HG03354 (cell line): ENCODE measurements around the gene VAV2.
"Not testable (repeated sequence)": the region's sequence is repeated elsewhere in the genome, so short reads cannot be mapped to it uniquely, and the experiment has no call there.

Experiments
- ATAC-seq: cut with Tn5 transposase; IDR thresholded peaks from one replicate; pipeline ENCODE4 v1.9.1; 2021; ENCODE audit warnings: mild to moderate bottlenecking; ENCODE audit not compliant: unreplicated experiment, poor library complexity, severe bottlenecking

Gene VAV2

GRCh38 chr9:133754187-133754586 is 237.9 kb downstream of the VAV2 start:
- no peak for ATAC-seq

- ATAC-seq, result no peak
Observed at GRCh38 chr9:133752739-133753446, 239.2 kb downstream of the VAV2 start.

DNA sequence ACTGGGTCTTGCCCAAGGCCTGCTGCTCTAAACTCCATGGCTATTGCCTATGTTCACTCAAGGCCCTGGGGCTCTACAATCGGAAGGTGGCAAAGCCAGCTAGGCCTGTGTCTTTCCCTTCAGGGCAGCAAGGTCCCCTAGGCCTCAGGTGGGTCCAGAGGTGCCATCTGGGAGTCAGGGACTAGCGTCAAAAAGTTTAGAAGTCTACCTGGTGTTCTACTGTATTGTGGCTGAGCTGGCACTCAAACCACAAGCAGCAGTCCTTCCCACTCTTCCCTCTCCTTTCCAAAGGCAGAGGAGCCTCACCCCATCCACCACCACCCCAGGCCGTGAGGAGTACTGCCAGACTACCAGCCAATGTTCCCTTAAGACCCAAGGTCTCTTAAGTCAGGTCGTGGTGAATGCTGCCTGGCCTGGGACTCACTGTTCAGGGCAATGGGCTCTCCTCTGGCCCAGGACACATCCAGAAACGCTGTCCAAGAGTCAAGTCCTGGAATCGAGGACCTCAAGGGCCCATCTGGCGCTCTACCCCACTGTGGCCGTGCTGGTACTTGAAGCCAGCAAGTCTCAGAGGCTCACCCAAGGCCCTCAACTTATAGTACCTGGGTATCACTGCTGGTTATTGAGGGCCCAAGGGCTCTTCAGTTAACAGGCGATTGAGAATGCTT is 241.0 kb downstream of the VAV2 start:
- ATAC-seq, result no peak

- ATAC-seq, result no peak
Observed at GRCh38 chr9:133747309-133747708, 244.8 kb downstream of the VAV2 start.

DNA sequence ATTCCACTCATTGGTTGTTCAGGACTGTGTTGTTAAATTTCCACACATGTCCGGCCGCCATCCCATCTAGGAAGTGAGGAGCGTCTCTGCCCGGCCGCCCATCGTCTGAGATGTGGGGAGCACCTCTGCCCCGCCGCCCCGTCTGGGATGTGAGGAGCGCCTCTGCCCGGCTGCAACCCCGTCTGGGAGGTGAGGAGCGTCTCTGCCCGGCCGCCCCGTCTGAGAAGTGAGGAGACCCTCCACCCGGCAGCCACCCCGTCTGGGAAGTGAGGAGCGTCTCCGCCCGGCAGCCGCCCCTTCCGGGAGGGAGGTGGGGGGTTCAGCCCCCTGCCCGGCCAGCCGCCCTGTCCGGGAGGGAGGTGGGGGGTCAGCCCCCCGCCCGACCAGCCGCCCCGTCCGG is 247.6 kb downstream of the VAV2 start:
- ATAC-seq, result not testable (repeated sequence)

DNA sequence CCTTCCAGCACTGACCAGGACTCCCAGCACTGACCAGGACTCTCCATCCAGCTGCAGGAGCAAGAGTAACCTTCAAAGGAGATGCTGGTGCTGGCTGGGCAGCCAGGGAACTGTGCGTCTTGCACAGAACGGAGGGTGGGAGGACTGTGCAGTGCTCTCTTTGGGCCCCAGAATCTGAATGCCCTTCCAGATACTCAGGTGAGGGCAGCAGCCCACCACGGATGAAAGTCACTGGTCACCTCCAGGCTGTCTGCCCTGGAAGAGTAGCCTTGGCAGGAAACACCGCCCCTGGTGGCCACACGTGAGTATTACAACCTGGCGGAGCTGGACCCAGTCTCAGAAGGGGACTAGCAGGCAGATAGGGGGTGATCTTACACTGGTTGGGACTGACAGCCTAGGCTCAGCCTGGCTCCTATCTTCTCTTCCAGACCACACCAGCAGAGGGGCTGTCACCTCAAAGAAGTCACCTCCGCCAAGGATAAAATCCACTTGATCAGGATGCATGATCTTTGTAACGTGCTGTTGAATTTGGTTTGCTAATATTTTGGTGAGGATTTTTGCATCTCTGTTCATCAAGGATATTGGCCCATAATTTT is 249.2 kb downstream of the VAV2 start:
- peak; percentile 61 for ATAC-seq

DNA sequence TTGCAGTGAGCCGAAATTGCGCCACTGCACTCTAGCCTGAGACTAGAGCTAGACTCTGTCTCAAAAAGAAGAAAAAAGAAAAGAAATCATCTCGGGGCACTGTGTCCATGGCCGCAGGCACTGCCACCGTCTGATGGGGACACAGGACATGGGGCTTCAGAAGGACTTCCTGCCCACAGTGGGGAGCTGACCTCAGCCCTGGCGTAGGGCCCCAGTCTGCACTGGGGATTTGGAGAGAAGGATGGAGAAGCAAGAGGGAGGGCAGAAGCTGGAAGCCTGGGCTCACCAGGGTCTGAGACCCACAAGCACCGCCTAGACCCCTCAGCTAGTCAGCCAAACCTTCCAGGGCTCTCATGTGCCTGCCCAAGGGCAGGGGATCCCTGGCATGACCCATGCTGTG is 249.9 kb downstream of the VAV2 start:
- ATAC-seq, result no peak

GRCh38 chr9:133741716-133742115 is 250.4 kb downstream of the VAV2 start:
- ATAC-seq, result no peak

GRCh38 chr9:133740911-133741310 is 251.2 kb downstream of the VAV2 start:
- no peak for ATAC-seq

DNA sequence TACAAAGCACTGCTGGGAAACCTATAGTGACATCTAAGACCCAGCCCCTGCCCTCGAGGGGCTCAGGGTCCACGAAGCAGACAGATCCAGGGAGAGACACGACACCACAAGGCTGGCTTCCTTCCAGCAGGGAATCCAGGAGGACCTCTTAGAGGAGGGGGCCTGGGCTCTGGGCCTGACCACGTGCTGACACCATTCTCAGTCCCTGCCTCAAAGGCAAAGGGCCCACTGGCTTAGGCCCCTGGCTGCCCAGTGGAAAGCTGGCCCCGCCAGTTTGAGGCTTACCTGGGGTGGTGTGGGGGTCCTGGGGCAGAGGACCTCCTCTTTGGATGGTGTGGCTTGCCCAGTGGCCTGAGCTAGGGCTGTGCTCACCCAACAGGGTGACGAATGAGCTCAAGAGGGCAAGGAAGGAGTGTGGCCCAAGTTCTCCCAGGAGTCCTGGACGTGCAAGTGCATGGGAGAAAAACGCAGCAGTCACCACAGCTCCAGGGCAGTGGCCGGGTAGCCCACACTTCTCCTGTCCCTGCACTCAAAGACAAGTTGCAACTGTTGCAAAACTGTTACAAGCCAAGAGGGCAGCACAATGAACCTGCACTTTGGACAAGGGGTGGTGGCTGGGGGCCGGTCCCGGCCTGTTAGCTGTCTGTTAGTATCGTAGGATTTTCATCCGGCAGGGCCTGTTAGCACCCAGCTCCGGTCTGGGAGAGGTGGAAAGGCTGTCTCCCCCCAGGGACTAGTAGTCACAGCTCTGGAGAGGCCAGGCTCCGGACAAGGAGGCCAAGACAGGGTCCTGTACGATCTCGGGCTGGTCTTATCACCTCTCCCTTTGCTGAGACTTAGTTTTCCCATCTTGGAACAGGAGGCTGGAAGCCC is 252.5 kb downstream of the VAV2 start:
- ATAC-seq, result no peak

DNA sequence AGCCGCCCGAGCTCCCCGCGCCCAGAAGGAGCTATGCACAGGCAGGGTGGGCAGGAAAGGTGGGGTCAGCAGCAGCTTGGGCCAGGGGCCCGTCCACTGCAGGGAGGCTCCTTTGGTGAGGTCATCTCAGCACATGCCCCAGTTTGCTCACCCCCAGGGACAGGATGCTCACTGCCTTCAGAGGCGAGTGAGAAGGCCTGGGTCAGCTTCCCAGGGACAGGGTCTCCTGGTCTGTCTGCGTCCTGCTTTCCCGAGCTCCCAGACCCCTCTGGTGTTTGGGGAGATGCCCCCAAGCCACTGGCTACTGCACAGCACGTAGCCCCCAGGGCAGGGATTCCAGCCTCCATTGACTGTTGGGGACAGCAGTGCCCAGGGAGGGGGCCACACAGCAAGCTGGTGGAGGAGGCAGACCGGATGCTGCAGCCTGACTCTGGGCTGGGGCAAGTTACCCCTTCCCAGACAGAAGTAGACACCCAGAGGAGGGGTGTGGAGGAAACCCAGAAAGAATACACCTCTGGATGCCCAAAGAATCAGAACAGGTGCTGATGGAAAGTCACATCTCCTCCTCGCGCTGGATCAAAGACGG is 253.4 kb downstream of the VAV2 start:
- no peak for ATAC-seq

GRCh38 chr9:133737774-133738639 is 254.1 kb downstream of the VAV2 start, which contains the start of gene SARDH:
TSS of gene SARDH (minus strand) at chr9:133738352. CDS start at chr9:133734173, 4,179 bp downstream.
- ATAC-seq, result no peak

DNA sequence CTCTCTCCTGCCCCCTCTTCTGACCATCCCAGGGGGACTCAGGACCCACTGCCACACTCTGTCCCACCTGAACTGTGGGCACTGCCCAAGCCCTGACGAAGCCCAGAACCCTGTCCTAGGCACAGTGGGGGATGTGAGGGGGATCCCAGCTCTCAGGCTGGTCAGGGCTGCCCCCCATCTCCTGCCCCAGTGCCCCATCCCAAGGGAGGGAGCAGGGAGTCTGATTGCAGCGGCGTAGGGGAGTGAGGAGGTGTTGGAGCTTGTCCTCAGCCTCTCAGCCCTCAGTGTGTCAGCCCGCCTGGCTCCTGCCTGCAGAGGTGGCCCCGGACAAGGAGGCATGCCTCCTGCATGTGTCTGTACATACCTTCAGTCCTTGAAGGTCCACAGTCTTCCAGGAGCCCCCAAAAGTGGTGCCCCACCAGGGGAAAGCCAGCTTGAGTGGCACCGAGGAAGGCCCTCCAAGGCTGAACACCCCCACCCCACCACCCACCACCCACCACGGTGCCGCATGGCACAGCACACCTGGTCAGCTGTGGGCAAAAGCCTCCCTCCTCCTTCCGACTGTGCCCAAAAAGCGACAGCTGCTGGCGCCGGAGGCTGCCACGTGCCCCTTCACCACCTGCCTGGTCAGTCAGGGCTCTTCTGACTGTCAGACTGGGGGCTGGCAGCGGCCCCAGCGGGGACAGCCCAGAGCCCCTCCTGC is 254.9 kb downstream of the VAV2 start:
- ATAC-seq, result no peak

- ATAC-seq, result no peak
Observed at GRCh38 chr9:133735931-133736330, 256.2 kb downstream of the VAV2 start.

DNA sequence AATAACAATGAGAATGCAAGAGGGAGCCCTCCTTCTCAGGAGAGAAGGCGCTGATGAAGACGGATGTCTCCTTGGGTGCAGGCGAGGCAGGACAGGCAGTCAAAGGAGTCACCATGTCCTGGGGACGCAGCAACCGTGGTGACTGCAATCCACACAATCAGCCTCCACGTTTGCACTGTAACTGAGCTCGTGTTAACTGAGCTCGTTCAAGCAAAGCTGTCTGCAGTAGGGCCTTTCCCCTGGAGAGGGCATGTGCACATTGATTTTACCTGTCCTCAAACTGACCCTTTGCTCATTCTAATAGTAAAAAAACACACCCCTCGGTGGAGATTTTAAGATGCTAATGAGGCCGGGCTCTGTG is 256.7 kb downstream of the VAV2 start:
- no peak for ATAC-seq

GRCh38 chr9:133734590-133735414 is 257.3 kb downstream of the VAV2 start:
- no peak for ATAC-seq

- no peak for ATAC-seq
Observed at GRCh38 chr9:133733796-133734533, 258.2 kb downstream of the VAV2 start.
